ENCODE results near the gene GIMD1. TPM values are rescaled to one million over a fixed set of nuclear protein-coding genes. Genes with fewer than 3 reads are reported as not detected.
"Not testable (repeated sequence)": the region's sequence is repeated elsewhere in the genome, so short reads cannot be mapped to it uniquely, and the experiment has no call there.

Gene GIMD1
- not detected for polyA plus RNA-seq (ENCODE audit: insufficient read length in 3 of 3)
- long read RNA-seq, donor 1, result 0 reads
- long read RNA-seq, donor 2, result 0 reads
- long read RNA-seq, donor 3, result 0 reads
- long read RNA-seq, donor 4, result 0 reads
- long read RNA-seq, donor 5, result 0 reads
- long read RNA-seq, donor 6, result 0 reads
- long read RNA-seq, donor 7, result 0 reads
- long read RNA-seq, donor 8, result 0 reads
- long read RNA-seq, donor 9, result 0 reads
- long read RNA-seq, donor 10, result 0 reads
- long read RNA-seq, donor 11, result 0 reads
- long read RNA-seq, donor 12, result 0 reads
- long read RNA-seq, donor 13, result 0 reads
- long read RNA-seq, donor 14, result 0 reads
- long read RNA-seq, donor 15, result 0 reads
- long read RNA-seq, donor 16, result 0 reads

DNA sequence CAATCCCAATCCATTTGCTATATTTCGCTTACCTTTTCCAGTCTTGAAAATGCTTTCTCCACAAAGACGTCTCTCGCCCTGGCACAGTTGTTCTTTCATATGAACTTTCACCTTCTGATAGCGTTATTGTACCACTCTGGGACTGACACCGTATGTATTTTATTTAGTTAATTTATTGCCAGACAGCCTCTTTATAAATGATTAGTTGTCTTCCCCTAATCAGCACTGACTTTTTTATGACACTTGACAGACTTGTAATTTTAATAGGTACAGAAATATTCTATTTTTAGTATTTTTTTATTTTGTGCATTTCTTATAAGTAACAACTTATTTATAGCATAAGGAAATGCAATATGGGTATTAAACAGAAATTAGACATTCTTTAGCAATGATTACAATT, at the start of gene GIMD1:
TSS of gene GIMD1 (minus strand) at position 101 of the 400 bp plus-strand sequence. CDS start 1,343 bp downstream, outside the sequence.
- DNase-seq (ENCODE audit: extremely low read depth in 1 of 11, low read depth in 9 of 11, low spot score in 4 of 11), result no peak

DNA sequence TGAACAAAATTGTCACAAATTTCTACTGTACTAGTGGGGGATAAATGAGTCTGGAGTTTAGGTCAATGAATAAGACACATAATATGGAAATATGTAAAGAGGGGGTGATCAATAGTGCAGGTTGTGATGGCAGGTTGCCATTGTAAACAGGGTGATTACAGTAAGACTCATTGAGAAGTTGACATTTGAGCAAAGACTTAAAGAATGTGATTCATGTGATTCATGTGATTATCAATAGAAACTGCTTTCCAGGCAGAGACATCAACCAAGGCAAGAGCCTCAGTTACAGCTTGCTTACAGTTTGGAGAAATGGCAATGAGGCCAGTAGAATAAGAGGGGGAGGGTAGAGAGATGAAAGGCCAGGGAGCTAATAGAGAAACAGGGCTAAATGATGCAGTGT, 45.8 kb upstream of the GIMD1 start:
- DNase-seq (ENCODE audit: extremely low read depth in 1 of 11, low read depth in 9 of 11, low spot score in 4 of 11), result no peak

DNA sequence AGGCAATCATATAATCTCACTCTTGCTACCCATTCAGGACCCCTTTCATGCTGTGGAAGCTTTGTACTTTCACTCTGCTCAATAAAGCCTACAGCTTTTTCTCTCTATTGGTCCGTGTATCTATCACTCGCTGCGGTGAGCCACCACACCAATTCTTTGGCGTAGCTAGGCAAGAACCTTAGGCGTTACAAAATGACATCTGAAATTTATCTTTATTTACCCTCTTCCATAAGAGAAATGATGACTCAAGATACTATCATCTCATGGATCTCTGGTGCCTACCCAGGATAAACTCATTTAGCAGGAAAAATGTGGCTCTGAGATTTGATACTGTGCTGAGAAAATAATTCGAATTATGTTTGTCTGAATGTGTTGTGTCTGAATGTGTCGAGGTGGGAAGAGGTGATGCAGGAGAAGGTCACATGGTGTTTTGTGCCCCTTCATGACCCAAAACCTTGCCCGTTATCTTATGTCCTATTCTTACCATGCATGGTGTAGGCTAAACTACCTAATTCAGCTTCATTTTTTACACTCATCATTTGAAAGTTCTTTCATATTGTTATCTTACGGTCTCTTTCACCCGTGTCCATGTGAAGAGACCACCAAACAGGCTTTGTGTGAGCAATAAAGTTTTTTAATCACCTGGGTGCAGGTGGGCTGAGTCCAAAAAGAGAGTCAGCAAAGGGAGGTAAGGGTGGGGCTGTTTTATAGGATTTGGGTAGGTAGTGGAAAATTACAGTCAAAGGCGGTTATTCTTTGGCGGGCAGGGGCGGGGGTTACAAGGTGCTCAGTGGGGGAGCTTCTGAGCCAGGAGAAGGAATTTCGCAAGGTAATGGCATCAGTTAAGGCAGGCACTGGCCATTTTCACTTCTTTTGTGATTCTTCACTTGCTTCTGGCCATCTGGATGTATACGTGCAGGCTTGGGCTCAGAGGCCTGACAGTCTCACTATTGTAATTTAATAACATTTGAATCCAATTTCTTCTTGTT, 41.6 kb upstream of the GIMD1 start:
- DNase-seq (ENCODE audit: extremely low read depth in 1 of 11, low read depth in 9 of 11, low spot score in 4 of 11), result no peak

DNA sequence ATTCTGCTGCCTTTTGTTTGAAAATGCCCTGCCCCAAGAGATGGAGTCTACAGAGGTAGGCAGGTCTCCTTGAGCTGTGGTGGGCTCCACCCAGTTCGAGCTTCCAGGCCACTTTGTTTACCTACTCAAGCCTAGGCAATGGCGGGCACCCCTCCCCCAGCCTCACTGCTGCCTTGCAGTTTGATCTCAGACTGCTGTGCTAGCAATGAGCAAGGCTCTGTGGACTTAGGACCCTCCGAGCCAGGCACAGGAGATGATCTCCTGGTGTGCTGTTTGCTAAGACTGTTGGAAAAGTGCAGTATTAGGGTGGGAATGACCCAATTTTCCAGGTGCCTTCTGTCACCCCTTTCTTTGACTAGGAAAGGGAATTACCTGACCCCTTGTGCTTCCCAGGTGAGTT, 39.4 kb upstream of the GIMD1 start:
- DNase-seq (ENCODE audit: extremely low read depth in 1 of 11, low read depth in 9 of 11, low spot score in 4 of 11), result not testable (repeated sequence)

DNA sequence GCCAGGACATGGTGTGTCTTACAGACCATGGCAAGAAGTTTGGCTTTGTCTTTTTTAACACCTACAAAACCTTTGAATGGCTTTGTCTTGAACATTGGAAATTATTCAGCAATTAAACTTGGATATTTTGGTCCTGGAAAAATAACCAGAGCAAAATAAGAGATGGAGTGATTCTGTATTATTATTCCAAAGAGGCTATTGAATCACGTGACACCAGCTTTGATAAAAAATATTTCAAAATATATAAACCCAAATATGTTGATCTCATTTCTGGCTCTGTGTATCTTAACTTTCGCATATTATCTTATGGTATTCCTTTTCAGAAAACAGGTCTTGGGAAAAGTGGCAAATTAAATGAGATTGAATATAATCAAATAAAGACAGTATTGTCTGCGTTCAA, 32.6 kb upstream of the GIMD1 start:
- DNase-seq (ENCODE audit: extremely low read depth in 1 of 11, low read depth in 9 of 11, low spot score in 4 of 11), result no peak

DNA sequence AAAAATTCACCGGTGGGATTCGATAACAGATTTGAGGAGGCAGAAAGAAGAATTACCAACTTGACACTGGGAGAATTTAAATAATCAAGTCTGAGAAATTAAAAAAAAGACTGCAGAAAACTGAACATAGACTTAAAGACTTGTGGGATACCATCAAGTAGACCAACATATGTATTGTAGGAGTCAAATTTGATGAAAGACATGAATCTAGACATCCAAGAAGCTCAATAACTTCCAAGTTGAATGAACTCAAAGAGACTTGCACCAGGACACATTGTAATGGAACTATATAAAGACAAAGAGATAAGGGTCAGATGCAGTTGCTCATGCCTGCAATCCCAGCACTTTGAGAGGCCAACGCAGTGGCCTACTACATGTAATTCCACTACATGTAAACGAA, 30.3 kb upstream of the GIMD1 start:
- not testable (repeated sequence) for DNase-seq (ENCODE audit: extremely low read depth in 1 of 11, low read depth in 9 of 11, low spot score in 4 of 11)

DNA sequence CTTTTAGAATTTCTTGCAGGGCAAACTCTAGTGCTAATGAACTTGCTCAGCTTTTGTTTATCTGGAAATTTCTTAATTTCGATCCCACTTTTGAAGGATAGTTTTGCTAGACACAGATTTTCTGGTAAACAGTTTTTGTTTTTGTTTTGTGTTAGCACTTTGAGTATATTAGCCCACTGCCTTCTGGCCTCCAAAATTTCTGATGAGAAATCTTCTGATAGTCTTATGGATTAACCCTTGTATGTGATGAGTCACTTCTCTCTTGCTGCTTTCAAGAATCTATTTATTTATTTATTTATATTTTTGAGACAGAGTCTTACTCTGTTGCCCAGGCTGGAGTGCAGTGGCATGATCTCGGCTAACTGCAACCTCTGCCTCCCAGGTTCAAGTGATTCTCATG, 27.0 kb upstream of the GIMD1 start:
- no peak for DNase-seq (ENCODE audit: extremely low read depth in 1 of 11, low read depth in 9 of 11, low spot score in 4 of 11)

DNA sequence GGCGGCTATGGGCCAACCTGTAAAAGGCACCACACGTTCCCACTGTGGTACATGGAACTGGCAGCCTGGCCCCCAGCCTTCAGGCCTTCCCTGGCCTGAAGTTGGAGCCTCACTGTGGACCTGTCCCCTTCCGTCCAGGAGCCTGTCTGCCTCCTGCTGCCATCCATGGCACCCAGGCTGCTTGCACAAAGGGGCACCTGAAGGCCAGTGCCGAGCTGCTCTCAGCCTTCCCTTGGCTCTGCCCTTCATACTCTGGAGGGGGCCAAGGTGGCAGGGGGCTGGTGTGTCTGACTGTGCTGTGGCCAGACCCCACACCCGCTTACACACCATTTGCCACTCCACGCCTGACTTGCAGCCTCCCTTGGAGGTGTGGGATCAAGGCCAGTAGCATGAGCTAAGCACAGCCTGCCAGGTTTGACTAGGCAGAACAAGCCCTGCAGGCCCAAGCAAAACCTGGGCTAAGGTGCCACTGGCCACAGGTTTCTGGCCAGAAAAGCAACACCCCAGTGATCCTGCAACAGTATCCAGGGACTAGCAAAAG, 17.3 kb upstream of the GIMD1 start:
- no peak for DNase-seq (ENCODE audit: extremely low read depth in 1 of 11, low read depth in 9 of 11, low spot score in 4 of 11)

DNA sequence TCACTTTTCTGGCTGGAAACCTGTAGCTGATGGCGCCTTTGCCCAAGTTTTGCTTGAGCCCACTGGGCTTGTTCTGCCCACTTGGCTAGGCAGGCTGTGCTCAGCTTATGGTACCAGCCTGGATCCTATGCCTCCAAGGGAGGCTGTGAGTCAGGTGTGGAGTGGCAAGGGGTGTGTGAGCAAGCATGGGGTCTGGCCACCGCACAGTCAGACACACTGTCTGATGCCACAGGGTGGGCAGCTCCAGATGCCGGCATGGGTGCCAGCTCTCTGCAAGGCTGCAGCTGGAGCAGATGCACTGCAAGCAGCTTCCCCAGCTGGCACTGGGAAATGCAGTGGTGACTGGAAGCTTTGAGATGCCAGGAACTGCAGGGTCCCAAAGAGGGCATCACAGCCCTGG, 16.3 kb upstream of the GIMD1 start:
- DNase-seq (ENCODE audit: extremely low read depth in 1 of 11, low read depth in 9 of 11, low spot score in 4 of 11), result no peak

DNA sequence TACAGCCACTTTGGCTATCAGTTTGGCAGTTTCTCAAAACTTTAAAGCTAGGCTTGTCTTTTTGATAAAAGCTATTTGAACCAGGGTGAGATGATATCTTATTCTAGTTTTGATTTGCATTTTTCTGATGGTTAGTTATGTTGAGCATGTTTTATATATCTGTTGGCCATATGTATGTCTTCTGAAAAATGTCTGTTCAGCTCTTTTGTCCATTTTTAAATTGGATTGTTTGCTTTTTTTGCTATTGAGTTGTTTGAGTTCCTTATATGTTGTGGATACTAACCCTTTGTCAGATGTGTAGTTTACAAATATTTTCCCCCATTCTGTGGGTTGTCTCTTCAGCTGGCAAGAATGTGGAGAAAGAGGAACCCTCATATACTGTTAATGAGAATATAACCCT, 11.6 kb upstream of the GIMD1 start:
- no peak for DNase-seq (ENCODE audit: extremely low read depth in 1 of 11, low read depth in 9 of 11, low spot score in 4 of 11)

DNA sequence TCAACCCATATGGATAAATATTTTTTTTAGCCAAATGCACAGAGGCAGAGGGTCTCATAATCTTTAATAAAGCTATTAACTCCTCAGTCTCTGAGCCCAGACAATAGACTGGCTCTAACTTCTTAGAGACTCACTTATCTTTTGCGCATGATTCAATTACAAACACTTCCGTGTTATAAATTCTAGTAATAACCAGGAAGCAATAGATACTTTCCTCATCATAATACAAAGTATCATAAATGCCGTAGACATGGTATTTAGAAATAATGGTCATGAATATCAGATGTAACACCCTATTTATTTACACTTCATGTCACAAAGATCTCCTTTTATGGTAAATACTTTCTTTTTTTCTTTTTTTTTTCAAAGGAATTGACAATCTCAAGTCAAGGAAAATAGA, 4.4 kb upstream of the GIMD1 start:
- DNase-seq (ENCODE audit: extremely low read depth in 1 of 11, low read depth in 9 of 11, low spot score in 4 of 11), result no peak

DNA sequence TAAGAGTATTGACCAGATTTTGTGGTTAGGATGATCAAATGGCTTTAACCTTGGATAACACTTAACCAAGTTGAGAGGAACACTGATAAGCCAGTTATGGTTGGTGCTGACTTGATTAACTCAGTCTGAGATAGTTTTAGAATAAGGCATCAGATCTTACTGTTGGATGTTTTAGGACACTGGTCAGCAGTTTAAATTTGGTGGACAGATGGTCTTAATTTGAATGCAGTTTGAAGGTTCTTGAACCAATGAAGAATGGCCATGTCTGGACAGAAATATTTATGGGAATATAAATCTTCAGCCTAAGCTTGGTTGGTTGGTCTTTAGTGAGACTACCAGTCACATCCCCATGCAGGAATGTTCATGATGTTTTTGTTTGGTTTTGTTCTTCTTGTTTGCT, 2.6 kb upstream of the GIMD1 start:
- DNase-seq (ENCODE audit: extremely low read depth in 1 of 11, low read depth in 9 of 11, low spot score in 4 of 11), result no peak

DNA sequence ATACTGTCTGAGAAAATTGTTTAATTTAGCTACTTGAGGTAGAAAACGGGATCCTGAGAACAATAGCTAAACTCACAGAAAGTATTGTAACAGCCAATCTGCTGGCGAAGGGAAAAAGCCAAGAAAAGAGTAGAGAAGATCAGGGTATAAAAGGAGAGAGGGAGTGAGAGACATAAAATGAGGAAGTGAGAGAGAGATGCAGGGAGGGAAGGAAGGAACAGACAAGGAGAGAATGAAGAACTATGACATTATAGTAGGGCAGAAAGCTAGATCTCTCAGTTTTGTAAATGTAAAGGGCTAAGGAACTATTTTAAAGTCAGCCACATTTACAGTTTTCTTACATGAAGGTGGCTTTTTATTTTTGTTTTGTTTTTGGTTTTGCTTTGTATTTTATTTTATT, 1.6 kb upstream of the GIMD1 start:
- DNase-seq (ENCODE audit: extremely low read depth in 1 of 11, low read depth in 9 of 11, low spot score in 4 of 11), result no peak

DNA sequence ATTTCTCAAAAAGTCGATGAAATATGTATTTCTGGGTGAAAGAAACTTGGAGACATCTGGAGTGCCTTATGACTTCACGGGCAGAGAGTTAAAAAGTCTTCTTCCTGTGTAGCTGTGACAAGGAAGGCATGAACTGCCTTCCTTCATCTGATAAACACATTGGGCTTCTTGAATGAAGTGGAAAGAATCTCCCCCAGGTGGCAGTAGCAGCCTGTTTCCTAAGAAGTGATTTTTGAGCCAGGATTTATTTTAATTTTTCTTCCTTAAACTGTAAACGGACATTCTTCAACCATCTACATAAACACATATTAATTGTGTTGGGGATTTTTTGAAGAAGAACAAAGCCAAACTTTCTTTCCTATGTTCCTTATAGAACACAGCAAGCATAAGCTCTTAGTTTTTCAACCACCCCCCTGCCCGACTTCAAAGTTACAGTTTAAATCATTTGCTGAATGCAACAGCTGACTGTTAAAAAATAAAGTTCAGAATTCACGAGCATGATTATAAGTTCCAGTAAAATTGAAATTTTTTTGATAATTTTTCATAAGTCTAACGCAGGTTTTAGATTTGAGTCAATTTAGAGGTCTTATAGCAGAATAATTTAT, 980 bp upstream of the GIMD1 start:
- peak; percentile 24 to 57 (median 44) for DNase-seq (ENCODE audit: extremely low read depth in 1 of 11, low read depth in 9 of 11, low spot score in 4 of 11)

DNA sequence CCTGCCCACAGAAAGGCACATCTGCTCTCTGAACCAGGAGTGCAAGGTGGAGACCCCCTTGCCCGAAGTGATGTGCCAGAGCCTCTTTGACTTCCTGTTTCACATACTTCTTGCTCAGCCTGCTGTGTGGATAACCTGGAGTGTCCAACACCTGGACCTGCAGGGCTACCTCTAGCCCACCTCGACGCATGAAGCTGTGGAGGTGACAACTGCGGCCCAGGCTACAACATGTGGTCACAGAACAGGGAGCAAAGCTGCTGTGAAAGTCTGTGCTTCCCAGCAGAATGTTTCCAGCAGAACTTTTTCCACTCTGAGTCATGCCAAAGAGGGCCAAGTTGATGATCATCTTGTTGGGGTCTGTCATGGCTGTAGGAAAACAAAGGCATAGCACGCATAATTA, 1.5 kb downstream of the GIMD1 start:
- no peak for DNase-seq (ENCODE audit: extremely low read depth in 1 of 11, low read depth in 9 of 11, low spot score in 4 of 11)

DNA sequence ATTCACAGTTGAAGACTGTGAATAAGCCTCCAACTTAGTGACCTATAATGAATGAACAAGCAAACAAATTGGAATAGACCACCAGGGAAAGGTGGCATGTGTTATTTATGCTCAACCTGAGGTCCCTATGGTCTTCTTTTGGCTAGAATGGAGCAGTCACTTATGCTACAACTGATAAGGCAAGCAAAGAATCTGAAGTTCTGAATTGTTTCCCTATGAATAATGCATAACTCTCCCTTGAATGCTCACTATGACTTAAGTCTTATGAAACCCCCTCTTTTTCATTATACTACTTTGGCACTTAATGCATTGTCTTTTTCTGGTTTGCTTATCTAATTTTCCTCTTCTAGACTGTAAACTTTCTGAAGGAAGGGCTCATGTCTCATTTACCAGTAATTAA, 2.6 kb downstream of the GIMD1 start:
- DNase-seq (ENCODE audit: extremely low read depth in 1 of 11, low read depth in 9 of 11, low spot score in 4 of 11), result no peak

DNA sequence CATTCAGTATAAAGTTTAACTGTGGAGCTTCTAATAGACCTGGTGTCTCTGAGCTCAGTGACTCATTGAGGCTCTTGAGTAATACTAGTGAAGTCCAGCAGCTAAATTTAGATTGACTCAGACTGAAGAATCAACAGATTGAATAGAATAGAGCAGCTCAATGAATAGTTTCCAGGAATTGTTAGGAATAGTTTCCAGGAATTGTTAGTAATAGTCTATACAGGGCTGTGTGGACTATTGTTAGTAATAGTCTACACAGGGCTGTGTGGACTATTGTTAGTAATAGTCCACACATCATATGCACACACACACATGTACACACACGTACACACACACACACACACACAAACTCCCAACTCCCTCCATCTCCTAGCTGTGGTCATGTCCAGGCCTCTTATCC, 3.0 kb downstream of the GIMD1 start:
- no peak for DNase-seq (ENCODE audit: extremely low read depth in 1 of 11, low read depth in 9 of 11, low spot score in 4 of 11)

DNA sequence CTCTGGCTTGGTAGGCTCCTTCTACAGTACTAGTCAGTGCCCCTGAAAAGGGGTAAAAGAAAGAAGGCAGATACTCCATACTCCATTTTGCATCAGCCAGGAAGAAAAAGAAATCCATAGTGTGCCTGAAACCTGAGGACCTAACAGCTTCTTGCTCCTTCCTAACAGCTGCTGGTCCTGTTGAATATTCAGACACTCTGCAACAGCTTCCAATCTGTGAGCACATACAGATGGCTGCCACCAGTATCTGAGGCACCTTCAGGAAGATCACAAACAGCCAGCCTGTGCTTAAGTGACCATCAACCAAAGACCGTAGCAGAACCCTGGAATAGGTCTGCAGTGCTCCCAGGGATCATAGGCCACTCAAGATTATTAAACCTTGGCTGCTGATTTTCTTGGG, 4.3 kb downstream of the GIMD1 start:
- no peak for DNase-seq (ENCODE audit: extremely low read depth in 1 of 11, low read depth in 9 of 11, low spot score in 4 of 11)

DNA sequence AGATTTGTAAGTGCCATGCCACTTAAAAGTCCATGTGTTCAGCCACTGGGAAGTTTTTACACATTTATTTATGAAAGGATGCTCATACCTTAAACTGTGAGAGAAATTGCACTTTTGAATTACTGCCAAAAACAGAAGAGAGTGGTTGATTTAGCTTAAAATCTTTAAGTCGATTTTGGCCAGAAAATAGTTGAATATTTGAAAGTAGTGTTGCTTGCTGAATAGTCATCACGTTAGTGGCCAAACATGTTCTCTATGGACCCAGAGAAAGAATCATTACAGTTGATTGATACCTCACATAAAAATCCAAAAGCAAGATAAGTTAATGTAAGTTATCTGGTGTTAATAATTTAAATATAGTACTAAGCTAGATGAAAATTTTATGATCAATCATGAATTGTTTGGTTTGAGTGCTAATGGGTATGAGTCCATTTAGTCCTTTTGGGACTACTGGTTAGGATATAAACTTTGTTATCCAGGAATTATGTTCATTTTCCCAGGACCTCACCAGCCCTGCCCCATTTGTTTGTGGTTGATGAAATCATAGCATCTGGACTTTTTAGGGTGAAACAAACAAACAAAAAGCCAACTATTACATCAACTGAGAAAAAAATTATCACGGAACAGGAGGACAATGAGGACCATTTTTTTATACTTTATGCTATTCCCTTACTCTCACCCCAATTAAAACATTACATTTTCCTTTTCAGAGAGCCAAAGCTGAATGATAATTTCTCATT, 6.3 kb downstream of the GIMD1 start:
- DNase-seq (ENCODE audit: extremely low read depth in 1 of 11, low read depth in 9 of 11, low spot score in 4 of 11), result no peak
